Brain microvascular endothelial cell (primary cell): ENCODE measurements around the gene RHBDD2.
A peak's percentile ranks its signal among the peaks of the same experiment; 100 is the strongest.
"Not testable (repeated sequence)": the region's sequence is repeated elsewhere in the genome, so short reads cannot be mapped to it uniquely, and the experiment has no call there.

ENCODE experiments used
- DNase-seq: peaks from one replicate; pipeline ENCODE4 v3.0.0-alpha.2; 2020
- H3K27ac ChIP-seq: fragments of 250-450 bp; sonication (Bioruptor Pico); 2 replicates; pipeline ENCODE4 v1.5.1; 2020; ENCODE audit warnings: mild to moderate bottlenecking, moderate library complexity
- H3K27me3 ChIP-seq: fragments of 250-450 bp; sonication (Bioruptor Pico); replicated peaks from 2 replicates; pipeline ENCODE4 v1.5.1; 2020; ENCODE audit warnings: mild to moderate bottlenecking
- H3K36me3 ChIP-seq: fragments of 250-450 bp; sonication (Bioruptor Pico); replicated peaks from 2 replicates; pipeline ENCODE4 v1.5.1; 2020; ENCODE audit warnings: mild to moderate bottlenecking
- H3K4me3 ChIP-seq: 2 replicates; pipeline ENCODE4 v1.5.1; 2011; ENCODE audit warnings: low read depth, mild to moderate bottlenecking, control low read depth, low read length, moderate library complexity
- in situ Hi-C: cut with HindIII; loops from 2 replicates; pipeline ENCODE4 v1.10.0; 2017; ENCODE audit warnings: low sequenced_read_pairs, low pct_ligation_motif_present
- TF ChIP-seq, protein P1 (sequence below): IDR thresholded peaks from 2 replicates; pipeline ENCODE4 v1.5.1; 2011; ENCODE audit warnings: low read depth, mild to moderate bottlenecking, moderate library complexity, low read length, control low read depth, inconsistent platforms; ENCODE audit errors: missing control alignments

RHBDD2 gene

DNA sequence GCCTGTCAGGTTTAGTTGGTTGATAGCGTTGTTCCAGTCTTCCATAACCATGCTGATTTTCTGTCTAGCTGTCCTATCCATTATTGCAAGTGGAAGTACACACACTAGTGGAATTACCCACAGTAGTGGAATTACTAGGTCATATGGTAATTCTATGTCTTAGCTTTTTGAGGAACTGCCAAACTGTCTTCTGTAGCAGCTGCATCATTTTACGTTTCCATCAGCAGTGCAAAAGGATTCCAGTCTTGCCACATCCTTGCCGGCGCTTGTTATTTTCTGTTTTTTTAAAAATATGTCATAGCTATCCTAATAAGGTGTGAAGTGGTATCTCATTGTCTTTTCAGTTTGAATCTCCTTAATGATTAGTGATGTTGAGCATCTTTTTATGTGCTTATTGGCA, 17.2 kb upstream of the RHBDD2 start:
- in situ Hi-C loops: no loop called here
- Histone ChIP-seq H3K27ac (no peak overlapping the region), H3K27me3 (no peaks in the 10 kb centered on the region), H3K36me3 (no peaks in the 10 kb centered on the region), H3K4me3 (no peak overlapping the region)
- no peak for DNase-seq
- TF ChIP-seq, protein P1, sequence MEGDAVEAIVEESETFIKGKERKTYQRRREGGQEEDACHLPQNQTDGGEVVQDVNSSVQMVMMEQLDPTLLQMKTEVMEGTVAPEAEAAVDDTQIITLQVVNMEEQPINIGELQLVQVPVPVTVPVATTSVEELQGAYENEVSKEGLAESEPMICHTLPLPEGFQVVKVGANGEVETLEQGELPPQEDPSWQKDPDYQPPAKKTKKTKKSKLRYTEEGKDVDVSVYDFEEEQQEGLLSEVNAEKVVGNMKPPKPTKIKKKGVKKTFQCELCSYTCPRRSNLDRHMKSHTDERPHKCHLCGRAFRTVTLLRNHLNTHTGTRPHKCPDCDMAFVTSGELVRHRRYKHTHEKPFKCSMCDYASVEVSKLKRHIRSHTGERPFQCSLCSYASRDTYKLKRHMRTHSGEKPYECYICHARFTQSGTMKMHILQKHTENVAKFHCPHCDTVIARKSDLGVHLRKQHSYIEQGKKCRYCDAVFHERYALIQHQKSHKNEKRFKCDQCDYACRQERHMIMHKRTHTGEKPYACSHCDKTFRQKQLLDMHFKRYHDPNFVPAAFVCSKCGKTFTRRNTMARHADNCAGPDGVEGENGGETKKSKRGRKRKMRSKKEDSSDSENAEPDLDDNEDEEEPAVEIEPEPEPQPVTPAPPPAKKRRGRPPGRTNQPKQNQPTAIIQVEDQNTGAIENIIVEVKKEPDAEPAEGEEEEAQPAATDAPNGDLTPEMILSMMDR: no peak

GRCh38 chr7:75864251-75864650, 14.6 kb upstream of the RHBDD2 start:
- H3K4me3 ChIP-seq, H3K27me3 ChIP-seq, in situ Hi-C loops, H3K27ac ChIP-seq, DNase-seq, H3K36me3 ChIP-seq: not testable (repeated sequence)

GRCh38 chr7:75866114-75866488, 12.7 kb upstream of the RHBDD2 start:
- Histone ChIP-seq H3K27me3 (no peaks in the 10 kb centered on the region), H3K27ac (no peak overlapping the region), H3K36me3 (no peaks in the 10 kb centered on the region), H3K4me3 (no peak overlapping the region)
- TF ChIP-seq, protein P1: no peak
- peak; percentile 14 for DNase-seq
- in situ Hi-C loops: no loop called here

DNA sequence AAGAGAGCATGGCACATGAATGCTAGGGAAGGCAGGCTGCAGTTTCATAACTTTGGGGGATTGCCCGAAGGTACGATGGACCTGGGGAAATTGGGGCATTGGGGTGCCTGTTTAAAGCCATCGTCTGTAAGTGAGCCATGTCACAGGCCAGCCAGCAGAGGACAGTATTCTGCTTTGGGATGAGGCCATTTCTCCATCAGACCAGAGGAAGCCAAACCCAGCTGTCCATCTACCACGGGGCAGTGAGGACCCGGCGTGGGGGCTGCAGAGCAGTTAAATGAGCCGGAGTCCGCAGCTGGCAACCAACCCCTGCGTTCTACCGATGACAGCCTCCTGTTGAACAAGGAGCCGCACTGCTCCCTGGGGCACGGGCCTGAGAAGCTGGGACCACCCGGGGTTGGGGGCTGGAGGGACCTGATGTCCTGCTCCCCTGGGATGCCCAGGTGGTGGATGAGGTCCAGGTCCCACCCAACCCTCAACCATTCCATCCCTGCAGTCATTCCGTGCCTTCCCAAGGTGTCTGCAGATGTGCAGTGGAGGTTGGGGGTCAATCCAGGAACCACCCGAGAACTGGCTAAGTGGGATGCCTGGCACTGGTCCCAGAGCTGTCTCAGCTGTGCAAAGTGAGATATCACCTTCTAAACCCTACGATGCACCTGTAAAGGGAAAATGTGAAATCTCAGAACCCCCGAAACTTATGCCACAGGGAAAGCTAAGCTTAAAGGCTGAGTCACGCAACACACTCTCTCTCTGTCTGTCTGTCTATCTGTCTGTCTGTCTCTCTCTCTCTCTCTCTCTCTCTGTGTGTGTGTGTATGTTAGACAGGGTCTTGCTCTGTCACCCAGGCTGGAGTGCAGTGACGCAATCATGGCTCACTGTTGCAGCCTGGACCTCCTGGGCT, 12.1 kb upstream of the RHBDD2 start:
- in situ Hi-C loops: no loop called here
- H3K27ac ChIP-seq: no peak overlapping the region
- H3K27me3 ChIP-seq: no peaks in the 10 kb centered on the region
- DNase-seq: peak; percentile 60
- no peaks in the 10 kb centered on the region for H3K36me3 ChIP-seq
- no peak overlapping the region for H3K4me3 ChIP-seq
- TF ChIP-seq, protein P1: peak; percentile 96

DNA sequence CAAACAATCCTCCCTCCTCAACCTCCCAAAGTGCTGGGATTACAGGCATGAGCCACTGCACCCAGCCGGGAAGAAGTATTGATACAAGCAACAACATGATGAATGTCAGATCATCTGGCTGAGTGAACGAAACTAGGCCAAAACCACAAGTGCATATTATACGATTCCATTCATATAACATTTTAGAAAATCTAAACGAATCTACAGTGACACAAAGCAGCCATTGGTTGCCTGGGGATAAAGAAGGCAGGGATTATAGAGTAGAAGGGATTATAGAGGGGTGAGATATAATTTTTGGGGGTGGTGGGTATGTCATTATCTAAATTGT, 11.5 kb upstream of the RHBDD2 start:
- no peaks in the 10 kb centered on the region for H3K27me3 ChIP-seq
- H3K4me3 ChIP-seq: no peak overlapping the region
- no peak for DNase-seq
- in situ Hi-C loops: no loop called here
- TF ChIP-seq, protein P1: no peak
- H3K27ac ChIP-seq: no peak overlapping the region
- no peaks in the 10 kb centered on the region for H3K36me3 ChIP-seq

GRCh38 chr7:75868153-75868552, 10.7 kb upstream of the RHBDD2 start:
- in situ Hi-C loops: no loop called here

More at GRCh38 chr7:75868153-75868552, 10.7 kb upstream of the RHBDD2 start:
- DNase-seq: no peak
- TF ChIP-seq, protein P1: no peak
- no peaks in the 10 kb centered on the region for H3K27me3 ChIP-seq
- no peak overlapping the region for H3K27ac ChIP-seq
- no peak overlapping the region for H3K4me3 ChIP-seq
- no peaks in the 10 kb centered on the region for H3K36me3 ChIP-seq
